Nephron (organoid): ENCODE results near the gene MAP3K13.
"Not testable (repeated sequence)": the region's sequence is repeated elsewhere in the genome, so short reads cannot be mapped to it uniquely, and the experiment has no call there.

Source experiments
- H3K27ac Mint-ChIP-seq, 3 experiments: 2 replicates each; pipeline ENCODE4 v1.8.0; 2020; ENCODE audit warnings: mixed read lengths in 3 of 3, mild to moderate bottlenecking in 2 of 3, moderate library complexity in 1 of 3
- H3K27me3 Mint-ChIP-seq: 2 replicates; pipeline ENCODE4 v1.8.0; 2021; ENCODE audit warnings: low read depth, mild to moderate bottlenecking, moderate library complexity, mixed read lengths
- H3K36me3 Mint-ChIP-seq: 2 replicates; pipeline ENCODE4 v1.8.0; 2020; ENCODE audit warnings: low read depth, mixed read lengths
- H3K4me1 Mint-ChIP-seq: 2 replicates; pipeline ENCODE4 v1.8.0; 2020; ENCODE audit warnings: mixed read lengths
- H3K4me3 Mint-ChIP-seq, 3 experiments: 2 replicates each; pipeline ENCODE4 v1.8.0; 2020; ENCODE audit warnings: mild to moderate bottlenecking in 3 of 3, mixed read lengths in 3 of 3, moderate library complexity in 2 of 3
- H3K9me3 Mint-ChIP-seq: 2 replicates; pipeline ENCODE4 v1.8.0; 2020; ENCODE audit warnings: mixed read lengths
- CTCF ChIP-seq, 3 experiments: fragments of 200-600 bp; sonication (generic); IDR thresholded peaks; one replicate each; pipeline ENCODE4 v1.5.0; 2021; ENCODE audit warnings: antibody characterized with exemption in 3 of 3; ENCODE audit not compliant: unreplicated experiment in 3 of 3

The MAP3K13 gene

DNA sequence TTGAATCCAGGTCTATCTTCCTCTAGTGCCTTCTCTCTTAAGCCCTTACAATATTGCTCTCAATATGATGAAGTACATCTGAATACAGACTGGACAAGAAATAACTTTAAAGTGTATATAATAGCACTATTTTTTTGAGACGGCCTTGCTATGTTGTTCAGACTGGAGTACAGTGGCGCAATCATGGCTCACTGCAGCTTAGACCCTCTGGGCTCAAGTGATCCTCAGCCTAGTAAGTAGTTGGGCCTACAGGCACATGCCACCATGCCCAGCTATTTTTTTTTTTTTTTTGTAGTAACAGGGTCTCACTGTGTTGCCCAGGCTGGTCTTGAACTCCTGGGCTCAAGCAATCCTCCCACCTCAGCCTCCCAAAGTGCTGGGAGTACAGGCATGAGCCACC lies 53.6 kb downstream of the MAP3K13 start:
- Mint-ChIP-seq H3K27ac (no peak overlapping the region), H3K36me3 (no peaks in the 10 kb centered on the region), H3K9me3 (peaks cover 2% of the 10 kb centered on the region), H3K27me3 (no peaks in the 10 kb centered on the region), H3K4me3 (no peak overlapping the region), H3K4me1 (no peaks in the 10 kb centered on the region)
- TF ChIP-seq CTCF (IDR thresholded peaks at IDR 0.05; ENCODE audit: unreplicated experiment in 3 of 3): no peak

DNA sequence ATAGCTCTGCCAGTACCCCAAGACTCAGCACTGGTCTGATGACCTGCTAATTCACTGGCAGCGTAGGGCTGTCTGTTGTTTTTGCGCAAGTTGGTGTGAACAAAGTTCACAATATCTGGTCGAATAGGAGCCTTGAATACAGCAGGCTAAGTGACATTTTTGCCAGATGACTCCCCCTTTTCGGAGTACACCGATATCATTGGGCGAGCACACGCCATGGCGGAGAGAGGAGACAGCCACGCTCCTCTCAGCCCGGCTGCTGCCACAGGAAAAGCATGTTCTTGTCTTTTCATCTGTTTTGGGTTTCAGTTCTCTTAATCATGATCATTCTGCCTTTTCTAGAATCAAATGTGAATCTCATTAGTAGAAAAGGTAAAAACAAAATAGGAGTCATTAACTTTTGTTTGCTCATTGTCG lies 55.6 kb downstream of the MAP3K13 start:
- not testable (repeated sequence) for H3K4me1 Mint-ChIP-seq, H3K27me3 Mint-ChIP-seq, H3K27ac Mint-ChIP-seq, H3K4me3 Mint-ChIP-seq, H3K36me3 Mint-ChIP-seq, H3K9me3 Mint-ChIP-seq

DNA sequence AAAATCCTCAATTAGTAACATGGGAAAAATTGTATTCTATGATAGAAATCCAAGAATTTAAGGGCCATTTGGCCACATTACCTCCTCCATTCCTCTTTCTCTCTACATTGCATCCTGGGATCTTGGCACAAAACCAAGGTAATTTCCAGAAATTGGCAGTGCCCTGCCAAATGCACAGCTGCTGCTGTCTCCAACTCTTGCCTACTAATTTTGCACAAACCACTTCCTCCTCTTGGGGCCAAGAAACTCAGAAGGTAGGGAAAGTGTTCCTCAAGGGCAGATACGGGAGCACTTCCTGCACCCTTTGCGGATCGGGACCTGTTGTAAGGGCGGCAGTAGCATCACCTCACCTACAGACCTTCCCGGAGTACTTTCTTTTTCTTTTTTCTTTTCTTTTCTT lies 57.8 kb downstream of the MAP3K13 start:
- no peak overlapping the region for H3K4me3 Mint-ChIP-seq

GRCh38 chr3:185421577-185422232 lies 58.8 kb downstream of the MAP3K13 start:
- H3K4me1 Mint-ChIP-seq: no peaks in the 10 kb centered on the region
- TF ChIP-seq CTCF (IDR thresholded peaks at IDR 0.05; ENCODE audit: unreplicated experiment in 3 of 3): no peak
- H3K27me3 Mint-ChIP-seq: no peaks in the 10 kb centered on the region
- H3K36me3 Mint-ChIP-seq: peaks cover 6% of the 10 kb centered on the region
- peaks cover 4% of the 10 kb centered on the region for H3K9me3 Mint-ChIP-seq
- no peak overlapping the region for H3K27ac Mint-ChIP-seq
- H3K4me3 Mint-ChIP-seq: no peak overlapping the region

More for the DNA sequence above, 57.8 kb downstream of the MAP3K13 start:
- H3K9me3 Mint-ChIP-seq: peaks cover 4% of the 10 kb centered on the region
- no peak overlapping the region for H3K27ac Mint-ChIP-seq
- H3K36me3 Mint-ChIP-seq: peaks cover 6% of the 10 kb centered on the region
- H3K27me3 Mint-ChIP-seq: no peaks in the 10 kb centered on the region
- no peak for TF ChIP-seq CTCF (IDR thresholded peaks at IDR 0.05; ENCODE audit: unreplicated experiment in 3 of 3)
- H3K4me1 Mint-ChIP-seq: no peaks in the 10 kb centered on the region

DNA sequence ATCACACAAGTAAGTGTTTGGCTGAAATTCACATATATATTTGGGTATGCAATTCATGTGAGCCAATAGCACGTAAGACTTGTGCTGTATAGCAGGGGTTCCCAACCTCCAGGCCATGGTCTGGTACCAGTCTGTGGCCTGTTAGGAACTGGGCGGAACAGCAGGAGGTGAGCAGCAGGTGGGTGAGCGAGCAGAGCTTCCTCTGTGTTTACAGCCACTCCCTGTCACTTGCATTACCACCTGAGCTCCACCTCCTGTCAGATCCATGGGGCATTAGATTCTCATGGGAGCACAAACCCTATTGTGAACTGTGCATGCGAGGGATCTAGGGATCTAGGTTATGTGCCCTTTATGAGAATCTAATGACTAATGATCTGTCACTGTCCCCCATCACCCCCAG lies 59.7 kb downstream of the MAP3K13 start:
- H3K27ac Mint-ChIP-seq: no peak overlapping the region
- no peaks in the 10 kb centered on the region for H3K4me1 Mint-ChIP-seq
- peaks cover 6% of the 10 kb centered on the region for H3K36me3 Mint-ChIP-seq
- H3K4me3 Mint-ChIP-seq: no peak overlapping the region
- no peaks in the 10 kb centered on the region for H3K27me3 Mint-ChIP-seq
- no peak for TF ChIP-seq CTCF (IDR thresholded peaks at IDR 0.05; ENCODE audit: unreplicated experiment in 3 of 3)
- peaks cover 4% of the 10 kb centered on the region for H3K9me3 Mint-ChIP-seq

GRCh38 chr3:185423178-185423577 lies 60.2 kb downstream of the MAP3K13 start:
- no peak overlapping the region for H3K4me3 Mint-ChIP-seq
- peaks cover 6% of the 10 kb centered on the region for H3K36me3 Mint-ChIP-seq
- H3K27ac Mint-ChIP-seq: no peak overlapping the region
- no peaks in the 10 kb centered on the region for H3K4me1 Mint-ChIP-seq
- no peaks in the 10 kb centered on the region for H3K27me3 Mint-ChIP-seq
- TF ChIP-seq CTCF (IDR thresholded peaks at IDR 0.05; ENCODE audit: unreplicated experiment in 3 of 3): no peak
- peaks cover 4% of the 10 kb centered on the region for H3K9me3 Mint-ChIP-seq
